GM19351 (cell line): ENCODE measurements around the gene HSPG2.

Source experiments
- ATAC-seq: cut with Tn5 transposase; IDR thresholded peaks from one replicate; pipeline ENCODE4 v1.9.1; 2021; ENCODE audit warnings: mild to moderate bottlenecking, moderate library complexity; ENCODE audit not compliant: unreplicated experiment

Gene HSPG2

DNA sequence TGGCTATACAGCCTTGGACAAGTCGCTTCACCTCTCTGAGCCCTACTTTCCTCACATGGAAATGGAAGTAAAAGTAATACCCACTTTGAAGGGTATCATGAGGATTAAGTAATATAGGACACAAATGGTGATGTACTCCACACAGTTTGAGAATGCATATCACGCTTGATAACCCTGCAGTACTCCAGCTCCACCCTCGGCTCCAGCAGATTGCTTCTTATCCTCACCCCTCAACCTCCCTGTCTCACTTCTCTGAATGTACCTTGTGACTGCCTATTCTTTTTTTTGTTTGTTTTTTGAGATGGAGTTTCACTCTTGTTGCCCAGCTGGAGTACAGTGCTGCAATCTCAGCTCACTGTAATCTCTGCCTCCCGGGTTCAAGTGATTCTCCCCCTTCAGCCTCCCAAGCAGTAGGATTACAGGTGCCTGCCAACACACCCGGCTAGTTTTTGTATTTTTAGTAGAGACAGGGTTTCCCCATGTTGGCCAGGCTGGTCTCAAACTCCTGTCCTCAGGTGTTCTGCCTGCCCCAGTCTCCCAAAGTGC lies 69.6 kb downstream of the HSPG2 start:
- no peak for ATAC-seq

DNA sequence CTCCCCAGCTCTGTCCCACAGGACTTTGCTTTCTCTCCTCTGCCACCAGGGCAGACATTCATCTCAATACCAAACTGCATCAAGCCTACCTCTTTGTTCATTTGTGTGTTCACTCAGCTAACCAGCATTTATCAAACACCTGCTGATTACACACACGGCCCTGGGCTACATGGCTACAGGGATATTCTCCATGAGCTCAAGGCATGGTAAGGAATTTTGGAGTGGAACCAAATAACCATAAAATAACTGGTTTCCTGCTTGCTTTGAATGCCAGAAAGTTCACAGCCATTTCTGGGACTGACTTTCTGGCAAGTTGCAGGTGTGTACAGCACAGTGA lies 70.4 kb downstream of the HSPG2 start:
- ATAC-seq: no peak

DNA sequence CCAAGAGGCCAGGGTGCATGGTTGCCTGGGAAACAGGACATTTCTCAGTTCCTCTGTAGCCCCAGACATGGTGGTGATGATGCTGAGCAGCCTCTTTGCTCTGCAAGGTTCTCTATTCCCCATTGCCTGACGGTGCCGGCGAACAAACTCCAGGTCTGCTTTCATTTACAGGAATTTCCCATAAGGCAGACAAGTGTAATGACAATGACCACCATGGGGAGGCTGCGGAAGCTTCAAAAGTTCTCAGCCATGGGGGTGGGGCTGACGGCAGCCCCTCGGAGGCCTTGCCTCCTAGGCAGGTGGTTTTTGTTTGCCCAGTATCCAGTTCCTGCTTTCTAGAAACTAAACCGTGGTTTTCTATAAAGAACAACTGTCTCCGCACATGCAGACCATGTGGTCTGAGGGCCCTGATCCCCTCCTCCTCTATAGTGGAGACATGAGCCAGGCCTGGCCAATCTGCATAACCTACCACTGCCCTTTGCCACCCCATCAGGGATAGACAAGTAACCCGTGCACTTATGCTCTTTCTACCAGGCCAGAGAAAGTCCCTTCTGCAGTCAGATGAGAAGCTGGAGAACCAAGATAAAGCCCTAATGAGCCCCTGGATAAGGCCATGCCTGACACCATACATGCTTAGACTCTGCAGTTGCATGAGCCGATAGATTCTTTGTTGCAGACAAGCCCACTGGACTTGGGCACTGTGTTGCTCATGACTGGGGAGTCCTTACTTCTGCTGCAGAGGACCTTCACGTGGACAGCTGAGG lies 71.0 kb downstream of the HSPG2 start:
- ATAC-seq: peak; percentile 79

DNA sequence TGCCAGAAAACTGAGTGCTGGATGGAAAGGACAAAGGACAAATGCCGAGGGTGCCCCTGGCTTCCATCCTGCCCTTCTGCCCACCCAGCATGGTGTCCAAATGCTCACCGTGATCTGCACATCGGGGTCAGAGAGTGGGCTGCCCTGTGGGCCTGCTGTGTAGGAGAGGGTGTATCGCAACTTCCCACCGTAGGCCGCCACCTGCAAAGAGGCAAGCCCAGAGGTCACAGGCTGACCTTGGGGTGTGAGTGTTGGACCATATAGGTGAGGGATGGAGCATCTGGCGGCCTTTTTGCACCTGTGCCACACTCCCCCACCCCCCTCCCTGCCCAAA lies 71.5 kb downstream of the HSPG2 start:
- no peak for ATAC-seq

DNA sequence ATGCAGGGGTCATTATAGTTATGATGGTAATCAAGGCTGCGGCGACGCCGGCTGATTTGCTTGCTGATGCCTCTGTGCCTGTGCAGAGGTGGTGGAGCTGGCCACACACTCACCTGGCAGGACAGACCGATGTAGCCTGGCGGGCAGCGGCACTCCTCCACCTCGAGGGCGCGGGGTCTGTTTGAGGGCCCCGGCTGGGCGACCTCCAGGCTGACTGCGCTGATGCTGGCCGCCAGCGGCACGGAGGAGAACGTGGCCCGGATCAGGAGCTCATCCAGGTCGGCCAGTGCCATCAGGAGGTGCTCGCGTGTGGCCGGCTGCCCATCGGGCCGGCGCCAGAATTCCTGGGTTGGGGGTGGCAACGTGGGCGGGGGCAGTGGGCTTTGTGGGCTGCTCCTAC lies 72.4 kb downstream of the HSPG2 start:
- ATAC-seq: no peak

DNA sequence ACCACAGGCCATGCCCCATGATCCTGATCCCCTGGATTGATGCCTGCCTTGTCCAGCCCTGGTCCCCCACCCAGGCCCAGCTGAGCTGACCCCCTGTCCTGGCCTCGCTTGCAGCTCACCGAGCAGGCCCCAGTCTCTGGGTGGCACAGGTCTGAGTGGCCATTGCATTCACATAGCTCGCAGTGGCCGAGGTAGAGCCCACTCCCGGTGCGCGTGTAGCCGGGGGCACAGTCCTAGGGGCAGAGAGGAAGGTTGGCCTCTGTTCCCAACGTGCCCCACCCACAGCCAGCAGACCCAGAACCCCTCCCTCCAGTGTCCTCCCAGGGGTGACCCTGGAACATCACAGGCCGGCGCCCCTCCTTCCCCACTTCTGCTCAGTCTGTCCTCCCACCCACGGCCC lies 73.1 kb downstream of the HSPG2 start:
- ATAC-seq: no peak

DNA sequence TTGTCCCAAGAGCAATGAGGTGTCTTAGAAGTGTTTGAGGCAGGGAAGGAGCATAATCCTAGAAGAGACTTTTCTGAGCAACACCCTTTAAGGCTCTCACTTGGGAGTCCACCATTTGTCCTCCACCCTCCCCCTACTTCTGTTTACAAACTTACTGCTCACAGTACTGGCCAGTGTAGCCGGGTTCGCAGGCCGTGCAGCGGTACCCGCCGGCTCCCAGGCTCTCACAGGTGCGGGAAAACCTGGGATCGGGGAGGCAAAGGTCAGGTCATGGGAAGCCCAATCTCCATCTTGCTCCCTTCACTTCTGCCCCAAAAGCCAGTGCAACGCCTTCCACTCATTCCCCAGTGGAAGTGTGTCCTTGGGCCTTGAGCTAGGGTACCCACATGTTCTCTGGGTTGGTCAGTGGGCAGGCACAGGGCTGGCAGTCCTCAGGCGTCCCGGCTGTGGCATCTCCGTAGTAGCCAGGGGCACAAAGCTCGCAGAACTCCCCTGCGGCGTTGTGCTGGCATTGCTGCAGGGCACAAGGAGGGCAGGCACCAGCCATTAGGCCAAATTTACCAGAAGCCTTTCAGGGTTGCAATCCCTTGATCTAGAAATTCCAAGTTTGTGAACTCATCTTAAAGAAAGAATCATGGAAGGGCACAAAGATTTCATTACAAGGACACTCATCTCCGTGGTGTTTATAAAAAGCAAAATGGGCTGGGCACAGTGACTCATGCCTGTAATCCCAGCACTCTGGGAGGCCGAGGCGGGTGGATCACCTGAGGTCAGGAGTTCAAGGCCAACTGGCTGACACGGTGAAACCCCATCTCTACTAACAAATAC lies 75.3 kb downstream of the HSPG2 start:
- ATAC-seq: no peak

DNA sequence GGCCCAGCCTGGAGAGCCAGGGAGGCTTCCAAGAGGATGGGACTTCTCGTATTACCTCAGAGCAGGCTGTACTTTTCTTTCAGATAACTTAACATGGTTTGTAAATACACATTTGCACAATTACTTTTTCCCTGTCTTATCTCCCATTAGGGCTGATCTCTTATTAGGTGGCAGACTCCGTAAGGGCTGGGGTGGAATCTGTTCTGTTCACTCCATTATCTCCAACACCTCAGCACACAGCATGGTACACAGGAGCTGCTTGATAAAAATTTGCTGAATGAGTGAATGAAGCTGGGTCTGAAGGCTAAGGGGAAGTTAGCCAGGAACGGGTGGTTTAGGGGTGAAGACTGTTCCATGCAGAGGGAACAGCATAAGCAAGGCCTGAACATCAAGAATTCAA lies 76.1 kb downstream of the HSPG2 start:
- no peak for ATAC-seq

DNA sequence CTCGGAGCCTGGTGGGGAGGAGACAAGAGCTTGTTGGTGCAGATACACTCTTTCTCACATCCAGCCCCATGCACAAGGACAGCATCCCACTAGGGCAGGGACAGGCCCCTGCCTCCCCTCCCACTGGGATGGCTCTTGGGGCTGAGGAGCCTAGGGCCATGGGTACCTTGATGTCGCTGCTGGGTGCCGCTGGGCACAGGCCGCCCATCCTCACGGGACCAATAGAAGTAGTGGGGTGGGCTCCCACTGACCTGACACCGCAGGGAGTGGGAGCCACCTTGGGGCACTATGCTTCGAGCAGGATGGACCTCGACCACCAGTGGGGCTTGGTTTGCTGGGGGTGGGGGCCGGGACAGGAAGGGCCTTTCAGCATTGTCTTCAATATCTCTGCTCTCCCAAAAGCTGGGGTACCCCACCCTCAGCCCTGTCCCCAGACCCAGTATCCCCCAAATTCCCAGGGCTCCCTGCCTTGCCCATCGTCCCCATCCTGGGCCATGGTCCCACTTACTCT lies 77.4 kb downstream of the HSPG2 start:
- no peak for ATAC-seq

DNA sequence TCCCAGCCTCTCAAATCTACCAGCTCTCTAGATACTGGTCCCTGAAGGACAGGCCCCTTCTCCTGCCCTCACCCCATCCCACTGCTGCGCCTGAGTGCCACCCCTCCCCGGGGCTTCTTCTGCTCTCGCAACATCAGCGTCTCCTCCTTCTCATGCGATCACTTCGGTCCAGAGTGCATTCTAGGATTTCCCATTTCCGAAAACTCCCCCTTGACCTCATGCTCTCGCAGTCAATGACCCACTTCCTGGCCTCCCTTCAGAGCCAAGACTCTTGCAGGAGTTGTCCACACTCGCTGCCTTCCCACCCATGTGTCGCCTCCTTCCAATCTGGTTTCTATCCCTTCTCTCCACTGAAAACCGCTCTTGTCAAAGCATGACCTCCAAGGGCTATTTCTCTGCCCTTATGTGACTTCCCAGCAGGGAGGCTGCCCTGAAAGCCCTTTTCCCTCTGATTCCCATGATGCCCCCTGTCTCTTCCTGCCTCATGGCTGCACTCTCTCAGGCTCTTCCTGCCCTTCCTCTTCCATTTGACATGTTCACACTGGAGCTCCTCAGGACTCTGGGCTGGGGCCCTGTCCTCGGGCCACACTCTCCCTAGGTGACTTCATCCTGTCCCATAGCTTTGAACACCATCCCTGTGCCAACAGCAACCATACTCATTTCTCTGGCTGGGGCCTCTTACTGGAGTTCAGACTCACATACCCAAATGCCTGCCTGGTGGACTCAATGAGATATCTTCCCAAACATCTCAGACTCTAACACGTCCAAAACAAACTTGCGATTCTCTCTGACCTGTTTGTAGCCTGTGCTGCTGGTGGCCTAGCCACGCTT lies 79.1 kb downstream of the HSPG2 start:
- no peak for ATAC-seq

DNA sequence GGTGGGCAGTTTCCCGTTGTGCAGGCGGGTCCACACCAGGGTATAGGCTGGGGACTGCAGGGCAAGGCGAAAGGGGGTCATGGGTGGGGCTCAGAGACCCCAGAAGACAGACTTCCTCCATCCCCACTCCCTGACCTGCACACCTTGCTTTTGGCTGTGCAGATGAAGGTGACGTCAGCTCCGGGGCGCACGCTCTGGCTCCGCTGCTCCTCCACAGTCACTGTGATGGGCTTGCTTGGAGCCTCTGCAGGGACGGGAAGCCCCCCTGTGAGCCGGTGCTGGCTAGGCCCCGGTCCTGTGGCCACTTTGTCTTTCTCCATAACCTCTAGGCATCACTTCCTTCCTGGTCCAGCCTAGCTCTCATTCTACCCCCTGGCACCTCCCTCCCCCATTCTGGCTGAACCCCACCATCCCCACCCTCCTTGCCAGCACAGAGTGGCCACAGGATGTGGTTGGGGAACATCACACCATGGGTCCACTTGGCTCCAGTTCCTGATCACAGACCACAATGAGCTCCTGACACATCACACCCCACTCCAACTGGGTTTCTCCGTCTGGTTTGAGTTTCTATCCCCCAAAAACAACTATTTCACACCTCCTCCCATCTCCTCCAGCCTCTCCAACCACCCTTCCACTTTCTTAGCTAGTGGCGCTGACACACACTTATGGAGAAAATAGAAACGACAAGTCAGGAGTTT lies 79.8 kb downstream of the HSPG2 start:
- ATAC-seq: no peak

DNA sequence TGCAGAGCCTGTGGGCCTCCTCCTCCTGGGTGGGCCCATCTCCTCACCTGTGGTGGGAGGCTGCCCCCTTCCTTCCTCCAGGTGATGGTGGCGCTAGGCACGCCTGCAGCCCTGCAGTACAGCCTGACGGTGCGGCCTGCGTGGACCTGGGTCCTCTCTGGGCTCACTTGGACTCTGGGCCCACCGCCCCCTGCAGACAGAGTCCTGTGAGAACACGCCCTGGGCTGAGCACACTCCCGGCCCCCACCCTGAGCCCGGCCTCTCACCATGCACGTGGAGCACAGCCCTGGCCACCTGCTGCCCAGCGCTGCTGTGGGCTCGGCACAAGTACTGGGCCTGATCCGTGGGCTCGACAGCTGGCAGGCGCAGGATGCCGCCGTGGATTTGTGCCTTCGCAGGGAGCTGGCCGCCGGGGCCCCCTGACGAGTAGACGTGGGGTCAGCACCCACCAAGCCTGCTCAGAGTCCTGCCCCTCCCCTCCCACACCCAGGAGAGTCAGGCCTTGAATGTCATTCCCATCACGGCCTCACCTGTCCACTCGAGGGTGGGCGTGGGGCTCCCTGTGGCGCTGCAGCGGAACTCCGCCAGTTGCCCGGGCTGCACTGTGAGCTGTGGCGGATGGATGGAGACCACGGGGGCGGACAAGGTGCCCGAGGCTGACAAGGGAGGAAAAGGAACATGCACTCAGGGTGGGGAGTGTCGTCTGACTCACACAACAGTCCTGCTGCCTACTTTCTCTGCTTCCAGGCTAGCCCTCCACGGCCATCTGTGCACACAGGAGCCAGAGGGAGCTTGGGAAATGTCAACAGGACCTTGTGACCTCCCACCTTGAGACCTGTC lies 81.6 kb downstream of the HSPG2 start:
- ATAC-seq: no peak

DNA sequence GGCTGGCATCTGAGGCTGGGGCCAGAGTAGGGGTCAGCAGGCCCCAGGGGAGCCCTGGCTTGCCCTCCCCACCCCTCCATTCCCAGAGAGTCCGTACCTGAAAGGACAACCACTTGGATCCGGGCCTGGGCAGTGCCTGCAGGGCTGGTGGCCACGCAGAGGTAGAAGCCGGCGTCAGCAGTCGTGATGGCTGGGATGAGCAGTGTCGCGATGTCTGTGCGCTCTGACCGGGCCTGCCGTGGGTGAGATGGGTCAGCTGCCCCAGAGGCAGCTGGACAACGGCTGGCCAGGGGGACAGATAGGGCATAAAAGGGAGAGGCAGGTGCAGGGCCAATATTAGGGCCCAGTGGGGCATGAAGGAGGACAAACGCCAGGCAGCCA lies 82.4 kb downstream of the HSPG2 start:
- no peak for ATAC-seq

DNA sequence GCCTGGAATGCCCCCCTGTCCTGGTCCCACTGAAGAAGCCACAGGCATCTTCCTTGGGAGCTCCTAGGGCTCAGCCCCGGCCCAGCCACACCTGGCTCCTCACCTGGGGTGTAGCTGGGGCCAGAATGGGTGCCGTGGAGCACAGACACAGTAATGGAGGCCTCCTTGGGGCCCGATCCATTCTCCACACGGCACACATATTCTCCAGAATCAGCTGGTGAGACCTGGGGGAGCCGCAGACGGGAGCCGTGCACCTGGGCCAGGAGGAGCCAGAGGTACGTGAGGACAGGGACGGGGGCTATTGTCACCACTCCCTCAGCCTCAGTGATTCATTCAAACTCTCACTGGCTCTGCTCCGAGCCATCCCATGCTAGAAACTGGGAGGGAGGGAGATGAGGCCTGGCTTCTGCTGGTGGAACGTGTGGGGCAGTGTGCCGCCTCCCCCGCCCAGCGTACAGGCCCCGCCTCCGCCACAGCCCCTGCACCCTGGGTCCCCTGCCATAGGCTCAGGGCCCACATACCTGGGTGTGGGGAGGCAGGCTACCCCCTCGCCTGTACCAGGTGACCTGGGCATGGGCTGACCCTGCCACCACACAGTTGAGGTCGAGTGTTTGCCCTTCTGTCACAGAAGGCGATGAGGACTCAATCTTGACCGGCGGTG lies 82.9 kb downstream of the HSPG2 start:
- no peak for ATAC-seq

DNA sequence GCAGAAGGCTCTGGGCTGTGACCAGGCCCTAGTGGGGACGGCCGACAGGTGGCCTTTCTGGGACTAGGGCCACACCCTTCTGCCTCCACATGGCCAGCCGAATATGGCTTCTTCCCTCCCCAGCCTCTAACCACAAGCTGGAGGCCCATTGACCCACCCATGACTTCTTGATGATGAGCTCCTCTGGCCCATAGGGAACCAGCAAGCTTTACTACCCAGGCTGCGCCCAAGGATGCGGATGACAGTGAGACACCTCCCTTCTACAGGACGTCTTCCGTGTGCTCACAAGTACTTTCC lies 84.0 kb downstream of the HSPG2 start:
- no peak for ATAC-seq

DNA sequence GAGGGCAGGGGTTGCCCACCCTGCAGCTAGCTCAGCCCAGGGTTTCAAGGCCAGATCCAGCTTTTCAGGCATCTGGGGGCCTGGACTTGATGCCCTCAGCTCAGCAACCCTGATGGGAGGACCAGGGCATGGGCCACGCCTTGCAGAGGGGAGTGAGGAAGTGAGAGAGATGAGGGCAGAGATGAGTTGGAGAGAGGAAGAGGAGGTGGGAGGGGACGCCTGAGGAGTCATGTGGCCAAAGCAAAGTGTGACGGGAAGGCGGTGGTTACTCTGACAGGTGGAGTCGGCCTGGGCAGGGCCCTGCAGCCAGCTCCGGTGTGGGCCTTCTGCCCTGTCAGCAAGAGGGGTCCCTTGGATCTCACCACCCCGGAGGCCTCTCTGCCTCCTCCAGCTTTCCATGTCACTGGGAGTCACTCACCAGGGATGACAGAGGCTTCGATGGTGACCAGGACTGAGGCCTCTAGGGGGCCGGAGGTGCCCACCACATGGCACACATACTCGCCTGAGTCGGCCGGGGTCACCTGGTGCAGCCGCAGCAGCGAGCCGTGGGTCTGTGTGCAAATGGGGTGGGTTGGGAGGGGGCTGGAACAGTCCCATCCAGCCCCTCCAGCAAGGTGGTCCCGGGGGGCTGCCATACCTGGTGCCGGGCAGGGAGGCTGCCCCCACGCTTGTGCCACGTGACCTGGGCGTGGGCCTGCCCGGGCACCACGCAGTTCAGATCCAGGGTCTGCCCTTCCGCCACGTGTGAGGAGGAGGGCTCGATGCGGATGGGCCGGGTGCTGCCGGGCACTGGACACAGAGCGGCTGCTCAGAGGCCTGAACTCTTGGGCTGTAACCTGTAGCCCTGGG lies 84.6 kb downstream of the HSPG2 start:
- peak; percentile 63 for ATAC-seq

DNA sequence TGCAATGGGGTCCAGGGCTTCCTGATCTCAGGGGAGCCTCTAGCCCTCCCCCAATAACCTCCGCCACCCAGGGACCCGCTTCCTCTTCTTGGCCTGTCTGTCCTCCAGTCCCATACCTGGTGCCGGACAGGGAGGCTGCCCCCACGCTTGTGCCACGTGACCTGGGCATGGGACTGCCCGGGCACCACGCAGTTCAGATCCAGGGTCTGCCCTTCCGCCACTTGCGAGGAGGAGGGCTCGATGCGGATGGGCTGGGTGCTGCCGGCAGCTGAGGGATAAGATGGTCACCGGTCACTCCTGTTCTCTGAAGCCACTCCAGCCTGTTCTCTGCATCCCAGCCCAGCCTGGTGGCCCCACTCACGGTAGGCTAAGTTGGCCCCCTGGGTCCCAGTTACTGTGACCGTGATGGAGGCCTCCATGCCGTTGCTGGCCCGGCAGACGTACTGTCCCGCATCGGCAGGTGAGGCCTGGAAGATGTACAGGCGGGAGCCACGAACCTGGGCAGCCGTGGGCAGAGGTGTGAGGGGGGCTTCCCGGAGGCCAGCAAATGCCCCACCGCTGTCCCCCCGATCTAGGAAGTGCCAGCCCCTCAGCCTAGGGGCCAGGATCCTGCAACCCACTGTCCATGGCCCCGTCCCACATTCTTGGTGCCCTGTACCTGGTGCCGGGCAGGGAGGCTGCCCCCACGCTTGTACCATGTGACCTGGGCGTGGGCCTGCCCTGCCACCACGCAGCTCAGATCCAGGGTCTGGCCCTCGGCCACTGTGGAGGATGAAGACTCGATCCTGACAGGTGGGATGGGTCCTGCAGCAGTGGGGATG lies 85.5 kb downstream of the HSPG2 start:
- ATAC-seq: no peak
